A549 (cell line): ENCODE data around the gene TMTC2. TPM values are rescaled to one million over a fixed set of nuclear protein-coding genes. Genes with fewer than 3 reads are reported as not detected.

Source experiments
- ATAC-seq, 2 experiments: fragments of 200-7000 bp in 1 of 2; fragments of >200 bp in 1 of 2; cut with Nextera tagmentation in 1 of 2; cut with Tn5 transposase in 1 of 2; 3 replicates each; pipeline versions ENCODE4 v1.8.0 to v1.9.1; 2018 to 2020; ENCODE audit warnings: mild to moderate bottlenecking in 1 of 2, moderate library complexity in 1 of 2
- CTCF ChIA-PET: fragments of 300-600 bp; sonication (Branson Sonifier 250); formaldehyde crosslinking; extraction: SDS; loops from one replicate; lab custom pipeline; 2021; ENCODE audit warnings: antibody characterized with exemption, inconsistent platforms; lab: Yijun Ruan, JAX
- POLR2A ChIA-PET: fragments of 350-600 bp; formaldehyde crosslinking; extraction: SDS; loops from one replicate; lab custom pipeline; 2021; ENCODE audit warnings: antibody characterized with exemption, inconsistent platforms; lab: Yijun Ruan, JAX
- DNase-seq, 2 experiments: peaks; one replicate each; pipeline versions ENCODE4 v3.0.0 to v3.0.0-alpha.2; 2011 to 2016; ENCODE audit warnings: low read depth in 1 of 2, low spot score in 1 of 2
- FAIRE-seq: peaks from 2 replicates; lab custom pipeline; 2011; peaks lifted over from hg19 to GRCh38; lab: Jason Lieb, UNC
- H3K27ac ChIP-seq, 2 experiments: fragments of >200 bp; sonication (Bioruptor Twin); formaldehyde crosslinking; 3 replicates each; pipeline ENCODE4 v1.5.1; 2016 to 2017
- H3K4me1 ChIP-seq: fragments of >200 bp; sonication (Bioruptor Twin); formaldehyde crosslinking; 3 replicates; pipeline ENCODE4 v1.6.1; 2016
- H3K4me2 ChIP-seq: fragments of >200 bp; sonication (Bioruptor Twin); formaldehyde crosslinking; 3 replicates; pipeline ENCODE4 v1.6.1; 2016
- H3K4me3 ChIP-seq: fragments of >200 bp; sonication (Bioruptor Twin); formaldehyde crosslinking; 3 replicates; pipeline ENCODE4 v1.5.1; 2016
- H3K9me3 ChIP-seq: fragments of >200 bp; sonication (Bioruptor Twin); formaldehyde crosslinking; 3 replicates; pipeline ENCODE4 v1.6.1; 2016
- BHLHE40 ChIP-seq: IDR thresholded peaks from 2 replicates; pipeline ENCODE4 v1.6.1; 2012; ENCODE audit warnings: low read depth, low read length, inconsistent platforms
- EHMT2 ChIP-seq: fragments of 200-600 bp; sonication (generic); IDR thresholded peaks from 2 replicates; pipeline ENCODE4 v1.6.1; 2016; ENCODE audit warnings: antibody characterized with exemption, low read depth, mild to moderate bottlenecking, moderate library complexity
- FOSB ChIP-seq: fragments of 250-450 bp; sonication (Bioruptor Pico); IDR thresholded peaks from 2 replicates; pipeline ENCODE4 v1.5.0; 2020; ENCODE audit warnings: mild to moderate bottlenecking, moderate library complexity
- FOSL2 ChIP-seq, 2 experiments: fragments of 450-650 bp in 1 of 2; fragments of >200 bp in 1 of 2; sonication (Bioruptor Twin) in 1 of 2; formaldehyde crosslinking; IDR thresholded peaks; 2 replicates each; pipeline versions ENCODE4 v1.5.0 to v1.6.1; 2016 to 2020; ENCODE audit warnings: mild to moderate bottlenecking in 1 of 2, moderate library complexity in 1 of 2
- FOXS1 ChIP-seq: fragments of 250-450 bp; sonication (Bioruptor Pico); IDR thresholded peaks from 2 replicates; pipeline ENCODE4 v1.5.0; 2020; ENCODE audit warnings: mild to moderate bottlenecking, moderate library complexity
- HDAC2 ChIP-seq: fragments of 200-600 bp; sonication (generic); IDR thresholded peaks from 2 replicates; pipeline ENCODE4 v1.6.1; 2016
- HEYL ChIP-seq: fragments of 250-450 bp; sonication (Bioruptor Pico); IDR thresholded peaks from 2 replicates; pipeline ENCODE4 v1.8.0; 2021; ENCODE audit warnings: mild to moderate bottlenecking, moderate library complexity
- HOXA7 ChIP-seq: fragments of 250-450 bp; sonication (Bioruptor Pico); IDR thresholded peaks from 2 replicates; pipeline ENCODE4 v1.5.0; 2020; ENCODE audit warnings: mild to moderate bottlenecking, moderate library complexity
- JUN ChIP-seq, 2 experiments: fragments of >200 bp; sonication (Bioruptor Twin); formaldehyde crosslinking; IDR thresholded peaks; 2 replicates in 1 of 2; 3 replicates in 1 of 2; pipeline ENCODE4 v1.6.1; 2016 to 2017
- JUNB ChIP-seq: fragments of >200 bp; sonication (Bioruptor Twin); formaldehyde crosslinking; IDR thresholded peaks from 2 replicates; pipeline ENCODE4 v1.6.1; 2016
- KDM5A ChIP-seq: fragments of 200-600 bp; sonication (generic); IDR thresholded peaks from 2 replicates; pipeline ENCODE4 v1.6.1; 2016; ENCODE audit warnings: antibody characterized with exemption, mild to moderate bottlenecking
- MAFK ChIP-seq: fragments of 450-650 bp; IDR thresholded peaks from 2 replicates; pipeline ENCODE4 v1.6.1; 2014; ENCODE audit not compliant: partially characterized antibody
- NPAS2 ChIP-seq: fragments of 250-450 bp; sonication (Bioruptor Pico); IDR thresholded peaks from 2 replicates; pipeline ENCODE4 v1.8.0; 2022; ENCODE audit warnings: mild to moderate bottlenecking, moderate library complexity, borderline replicate concordance
- RAD21 ChIP-seq, 2 experiments: fragments of >200 bp in 1 of 2; sonication (Bioruptor Twin) in 1 of 2; formaldehyde crosslinking in 1 of 2; IDR thresholded peaks in 1 of 2; conservative IDR thresholded peaks in 1 of 2; 2 replicates in 1 of 2; 3 replicates in 1 of 2; pipeline ENCODE4 v1.6.1; 2012 to 2018; ENCODE audit warnings: inconsistent platforms in 1 of 2
- RNF2 ChIP-seq: fragments of 200-600 bp; sonication (generic); IDR thresholded peaks from 2 replicates; pipeline ENCODE4 v1.6.1; 2016; ENCODE audit warnings: low read depth, mild to moderate bottlenecking, antibody characterized with exemption, moderate library complexity, borderline replicate concordance
- SMC3 ChIP-seq: fragments of >200 bp; sonication (Bioruptor Twin); formaldehyde crosslinking; IDR thresholded peaks from 3 replicates; pipeline ENCODE4 v1.6.1; 2018; ENCODE audit warnings: inconsistent platforms
- ZFP36 ChIP-seq: fragments of 450-650 bp; IDR thresholded peaks from 2 replicates; pipeline ENCODE4 v1.6.1; 2014; ENCODE audit warnings: borderline replicate concordance; ENCODE audit not compliant: partially characterized antibody
- ZNF302 ChIP-seq: fragments of 250-450 bp; sonication (Bioruptor Pico); IDR thresholded peaks from 2 replicates; pipeline ENCODE4 v1.9.0; 2021; ENCODE audit warnings: inconsistent platforms, mild to moderate bottlenecking, moderate library complexity
- WGBS: methylation state at CpG from one replicate; pipeline ENCODE4 v1.1.6; 2017; ENCODE audit errors: missing lambda C conversion rate; 5-methylcytosine and 5-hydroxymethylcytosine counted together
- polyA plus RNA-seq, 4 experiments: library from polyadenylated mRNA; depleted of rRNA in 3 of 4; stranded (reverse); fragments of >200 nt; fragmentation: RNase III in 1 of 4; extraction: RNeasy Plus Mini Kit Qiagen cat#74134 plus additional on column Dnase treatment in 1 of 4; gene quantifications; 2 replicates in 3 of 4; 3 replicates in 1 of 4; pipeline ENCODE4 v1.2.3, GENCODE V29; 2011 to 2017
- TF ChIP-seq, protein P1 (sequence below): fragments of >200 bp; sonication (Bioruptor Twin); formaldehyde crosslinking; IDR thresholded peaks from 3 replicates; pipeline ENCODE4 v1.6.1; 2016
- TF ChIP-seq, protein P2 (sequence below): fragments of >200 bp; sonication (Bioruptor Twin); formaldehyde crosslinking; IDR thresholded peaks from 3 replicates; pipeline ENCODE4 v1.5.1; 2016
- TF ChIP-seq, protein P3 (sequence below): fragments of 250-450 bp; sonication (Bioruptor Pico); IDR thresholded peaks from 2 replicates; pipeline ENCODE4 v1.5.0; 2020; ENCODE audit warnings: low read depth, mild to moderate bottlenecking, moderate library complexity
- TF ChIP-seq, protein P4 (sequence below): fragments of 200-600 bp; sonication (generic); IDR thresholded peaks from 2 replicates; pipeline ENCODE4 v1.6.1; 2016; ENCODE audit warnings: antibody characterized with exemption, mild to moderate bottlenecking, moderate library complexity
- TF ChIP-seq, protein P5 (sequence below): IDR thresholded peaks from 2 replicates; pipeline ENCODE4 v1.6.1; 2012; ENCODE audit warnings: low read depth, borderline replicate concordance
- TF ChIP-seq, protein P6 (sequence below): IDR thresholded peaks from 2 replicates; pipeline ENCODE4 v1.6.1; 2012
- TF ChIP-seq, protein P7 (sequence below): fragments of 150-350 bp; IDR thresholded peaks from 2 replicates; pipeline ENCODE4 v1.6.1; 2014; ENCODE audit warnings: low read depth, mild to moderate bottlenecking, low read length

Gene TMTC2
- polyA plus RNA-seq, 2 of the 4 experiments (the other 2 are of a cell fraction) = 1.8 to 5.3 TPM

DNA sequence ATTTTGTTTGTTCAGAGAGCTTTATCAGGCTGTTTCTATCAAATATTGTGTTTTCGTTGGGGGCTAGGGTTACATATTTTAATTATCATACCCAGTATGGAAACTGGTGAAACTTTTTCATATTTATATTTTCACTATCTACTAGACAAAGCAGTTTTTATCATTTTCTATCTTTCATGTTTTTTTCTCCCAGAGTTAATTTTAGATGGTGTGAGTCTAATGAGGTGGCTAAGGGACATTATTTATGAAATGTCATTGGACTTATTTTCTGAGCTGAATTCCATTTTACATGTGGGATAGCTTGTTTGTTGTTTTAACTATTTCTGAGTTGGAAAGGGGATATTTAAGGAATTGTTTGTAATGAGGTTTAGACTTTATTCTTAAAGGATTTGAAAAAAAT is 100.3 kb downstream of the TMTC2 start:
- Histone ChIP-seq H3K9me3 (no peaks in the 10 kb centered on the region), H3K4me1 (no peaks in the 10 kb centered on the region), H3K4me2 (no peak overlapping the region), H3K27ac (no peak overlapping the region), H3K4me3 (no peak overlapping the region)
- FAIRE-seq = no peak
- DNase-seq = no peak
- POLR2A ChIA-PET = no interaction called here
- WGBS = 84% methylated on average over 1 of the region's 1 CpG
- no peak for ATAC-seq
- TF ChIP-seq, protein P1, sequence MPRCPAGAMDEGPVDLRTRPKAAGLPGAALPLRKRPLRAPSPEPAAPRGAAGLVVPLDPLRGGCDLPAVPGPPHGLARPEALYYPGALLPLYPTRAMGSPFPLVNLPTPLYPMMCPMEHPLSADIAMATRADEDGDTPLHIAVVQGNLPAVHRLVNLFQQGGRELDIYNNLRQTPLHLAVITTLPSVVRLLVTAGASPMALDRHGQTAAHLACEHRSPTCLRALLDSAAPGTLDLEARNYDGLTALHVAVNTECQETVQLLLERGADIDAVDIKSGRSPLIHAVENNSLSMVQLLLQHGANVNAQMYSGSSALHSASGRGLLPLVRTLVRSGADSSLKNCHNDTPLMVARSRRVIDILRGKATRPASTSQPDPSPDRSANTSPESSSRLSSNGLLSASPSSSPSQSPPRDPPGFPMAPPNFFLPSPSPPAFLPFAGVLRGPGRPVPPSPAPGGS = no peak
- TF ChIP-seq JUN (IDR thresholded peaks at IDR 0.05) = no peak
- no peak for TF ChIP-seq SMC3
- TF ChIP-seq, protein P2, sequence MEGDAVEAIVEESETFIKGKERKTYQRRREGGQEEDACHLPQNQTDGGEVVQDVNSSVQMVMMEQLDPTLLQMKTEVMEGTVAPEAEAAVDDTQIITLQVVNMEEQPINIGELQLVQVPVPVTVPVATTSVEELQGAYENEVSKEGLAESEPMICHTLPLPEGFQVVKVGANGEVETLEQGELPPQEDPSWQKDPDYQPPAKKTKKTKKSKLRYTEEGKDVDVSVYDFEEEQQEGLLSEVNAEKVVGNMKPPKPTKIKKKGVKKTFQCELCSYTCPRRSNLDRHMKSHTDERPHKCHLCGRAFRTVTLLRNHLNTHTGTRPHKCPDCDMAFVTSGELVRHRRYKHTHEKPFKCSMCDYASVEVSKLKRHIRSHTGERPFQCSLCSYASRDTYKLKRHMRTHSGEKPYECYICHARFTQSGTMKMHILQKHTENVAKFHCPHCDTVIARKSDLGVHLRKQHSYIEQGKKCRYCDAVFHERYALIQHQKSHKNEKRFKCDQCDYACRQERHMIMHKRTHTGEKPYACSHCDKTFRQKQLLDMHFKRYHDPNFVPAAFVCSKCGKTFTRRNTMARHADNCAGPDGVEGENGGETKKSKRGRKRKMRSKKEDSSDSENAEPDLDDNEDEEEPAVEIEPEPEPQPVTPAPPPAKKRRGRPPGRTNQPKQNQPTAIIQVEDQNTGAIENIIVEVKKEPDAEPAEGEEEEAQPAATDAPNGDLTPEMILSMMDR = no peak
- TF ChIP-seq ZFP36 = no peak
- TF ChIP-seq NPAS2 = no peak
- no peak for TF ChIP-seq RAD21 (conservative IDR thresholded peaks at IDR 0.05 in 1 of 2, IDR thresholded peaks at IDR 0.05 in 1 of 2)
- no peak for TF ChIP-seq RNF2
- no peak for TF ChIP-seq FOSL2 (IDR thresholded peaks at IDR 0.05)
- no peak for TF ChIP-seq FOSL2 (CRISPR knock-in tag; IDR thresholded peaks at IDR 0.05)
- no peak for TF ChIP-seq ZNF302 (CRISPR knock-in tag)
- no peak for TF ChIP-seq HDAC2
- no peak for TF ChIP-seq HOXA7 (CRISPR knock-in tag)
- TF ChIP-seq, protein P3, sequence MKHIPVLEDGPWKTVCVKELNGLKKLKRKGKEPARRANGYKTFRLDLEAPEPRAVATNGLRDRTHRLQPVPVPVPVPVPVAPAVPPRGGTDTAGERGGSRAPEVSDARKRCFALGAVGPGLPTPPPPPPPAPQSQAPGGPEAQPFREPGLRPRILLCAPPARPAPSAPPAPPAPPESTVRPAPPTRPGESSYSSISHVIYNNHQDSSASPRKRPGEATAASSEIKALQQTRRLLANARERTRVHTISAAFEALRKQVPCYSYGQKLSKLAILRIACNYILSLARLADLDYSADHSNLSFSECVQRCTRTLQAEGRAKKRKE = no peak
- TF ChIP-seq FOSB (CRISPR knock-in tag) = no peak
- TF ChIP-seq, protein P4, sequence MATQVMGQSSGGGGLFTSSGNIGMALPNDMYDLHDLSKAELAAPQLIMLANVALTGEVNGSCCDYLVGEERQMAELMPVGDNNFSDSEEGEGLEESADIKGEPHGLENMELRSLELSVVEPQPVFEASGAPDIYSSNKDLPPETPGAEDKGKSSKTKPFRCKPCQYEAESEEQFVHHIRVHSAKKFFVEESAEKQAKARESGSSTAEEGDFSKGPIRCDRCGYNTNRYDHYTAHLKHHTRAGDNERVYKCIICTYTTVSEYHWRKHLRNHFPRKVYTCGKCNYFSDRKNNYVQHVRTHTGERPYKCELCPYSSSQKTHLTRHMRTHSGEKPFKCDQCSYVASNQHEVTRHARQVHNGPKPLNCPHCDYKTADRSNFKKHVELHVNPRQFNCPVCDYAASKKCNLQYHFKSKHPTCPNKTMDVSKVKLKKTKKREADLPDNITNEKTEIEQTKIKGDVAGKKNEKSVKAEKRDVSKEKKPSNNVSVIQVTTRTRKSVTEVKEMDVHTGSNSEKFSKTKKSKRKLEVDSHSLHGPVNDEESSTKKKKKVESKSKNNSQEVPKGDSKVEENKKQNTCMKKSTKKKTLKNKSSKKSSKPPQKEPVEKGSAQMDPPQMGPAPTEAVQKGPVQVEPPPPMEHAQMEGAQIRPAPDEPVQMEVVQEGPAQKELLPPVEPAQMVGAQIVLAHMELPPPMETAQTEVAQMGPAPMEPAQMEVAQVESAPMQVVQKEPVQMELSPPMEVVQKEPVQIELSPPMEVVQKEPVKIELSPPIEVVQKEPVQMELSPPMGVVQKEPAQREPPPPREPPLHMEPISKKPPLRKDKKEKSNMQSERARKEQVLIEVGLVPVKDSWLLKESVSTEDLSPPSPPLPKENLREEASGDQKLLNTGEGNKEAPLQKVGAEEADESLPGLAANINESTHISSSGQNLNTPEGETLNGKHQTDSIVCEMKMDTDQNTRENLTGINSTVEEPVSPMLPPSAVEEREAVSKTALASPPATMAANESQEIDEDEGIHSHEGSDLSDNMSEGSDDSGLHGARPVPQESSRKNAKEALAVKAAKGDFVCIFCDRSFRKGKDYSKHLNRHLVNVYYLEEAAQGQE = no peak
- TF ChIP-seq, protein P5, sequence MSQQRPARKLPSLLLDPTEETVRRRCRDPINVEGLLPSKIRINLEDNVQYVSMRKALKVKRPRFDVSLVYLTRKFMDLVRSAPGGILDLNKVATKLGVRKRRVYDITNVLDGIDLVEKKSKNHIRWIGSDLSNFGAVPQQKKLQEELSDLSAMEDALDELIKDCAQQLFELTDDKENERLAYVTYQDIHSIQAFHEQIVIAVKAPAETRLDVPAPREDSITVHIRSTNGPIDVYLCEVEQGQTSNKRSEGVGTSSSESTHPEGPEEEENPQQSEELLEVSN = no peak
- TF ChIP-seq, all 56 proteins: peak for 0
- CTCF ChIA-PET = no interaction called here

DNA sequence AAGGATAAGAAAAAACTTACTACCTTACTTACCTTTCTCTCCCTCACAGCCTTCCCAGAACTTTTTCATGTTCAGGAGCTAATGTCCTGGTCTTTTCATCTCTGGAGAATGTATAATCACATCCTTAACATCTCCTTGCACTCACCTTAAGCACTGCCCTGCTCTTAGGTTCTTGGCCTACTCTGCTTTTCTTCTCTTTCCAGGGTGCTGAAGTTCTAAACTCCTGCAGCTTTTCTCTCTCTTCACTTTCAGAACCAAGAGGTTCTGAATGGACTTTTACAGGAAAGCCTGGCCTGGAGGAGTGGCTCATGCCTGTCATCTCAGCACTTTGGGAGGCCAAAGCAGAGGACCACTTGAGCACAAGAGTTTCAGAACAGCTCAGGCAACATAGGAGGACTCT is 101.9 kb downstream of the TMTC2 start:
- ATAC-seq (no peak), DNase-seq (no peak), FAIRE-seq (no peak)
- Histone ChIP-seq H3K4me2 (no peak overlapping the region), H3K9me3 (no peaks in the 10 kb centered on the region), H3K27ac (no peak overlapping the region), H3K4me1 (no peaks in the 10 kb centered on the region), H3K4me3 (no peak overlapping the region)
- CTCF ChIA-PET = no interaction called here
- POLR2A ChIA-PET = no interaction called here
- TF ChIP-seq MAFK = no peak
- no peak for TF ChIP-seq NPAS2
- no peak for TF ChIP-seq EHMT2
- no peak for TF ChIP-seq HEYL (CRISPR knock-in tag)
- no peak for TF ChIP-seq BHLHE40
- no peak for TF ChIP-seq FOXS1 (CRISPR knock-in tag)
- TF ChIP-seq KDM5A = no peak
- no peak for TF ChIP-seq JUNB
- TF ChIP-seq, protein P2 = no peak
- TF ChIP-seq, protein P6, sequence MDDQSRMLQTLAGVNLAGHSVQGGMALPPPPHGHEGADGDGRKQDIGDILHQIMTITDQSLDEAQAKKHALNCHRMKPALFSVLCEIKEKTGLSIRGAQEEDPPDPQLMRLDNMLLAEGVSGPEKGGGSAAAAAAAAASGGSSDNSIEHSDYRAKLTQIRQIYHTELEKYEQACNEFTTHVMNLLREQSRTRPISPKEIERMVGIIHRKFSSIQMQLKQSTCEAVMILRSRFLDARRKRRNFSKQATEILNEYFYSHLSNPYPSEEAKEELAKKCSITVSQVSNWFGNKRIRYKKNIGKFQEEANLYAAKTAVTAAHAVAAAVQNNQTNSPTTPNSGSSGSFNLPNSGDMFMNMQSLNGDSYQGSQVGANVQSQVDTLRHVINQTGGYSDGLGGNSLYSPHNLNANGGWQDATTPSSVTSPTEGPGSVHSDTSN = no peak
- TF ChIP-seq, protein P7, sequence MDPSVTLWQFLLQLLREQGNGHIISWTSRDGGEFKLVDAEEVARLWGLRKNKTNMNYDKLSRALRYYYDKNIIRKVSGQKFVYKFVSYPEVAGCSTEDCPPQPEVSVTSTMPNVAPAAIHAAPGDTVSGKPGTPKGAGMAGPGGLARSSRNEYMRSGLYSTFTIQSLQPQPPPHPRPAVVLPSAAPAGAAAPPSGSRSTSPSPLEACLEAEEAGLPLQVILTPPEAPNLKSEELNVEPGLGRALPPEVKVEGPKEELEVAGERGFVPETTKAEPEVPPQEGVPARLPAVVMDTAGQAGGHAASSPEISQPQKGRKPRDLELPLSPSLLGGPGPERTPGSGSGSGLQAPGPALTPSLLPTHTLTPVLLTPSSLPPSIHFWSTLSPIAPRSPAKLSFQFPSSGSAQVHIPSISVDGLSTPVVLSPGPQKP = no peak
